ENCODE results near the gene ITPKB.

ITPKB gene

DNA sequence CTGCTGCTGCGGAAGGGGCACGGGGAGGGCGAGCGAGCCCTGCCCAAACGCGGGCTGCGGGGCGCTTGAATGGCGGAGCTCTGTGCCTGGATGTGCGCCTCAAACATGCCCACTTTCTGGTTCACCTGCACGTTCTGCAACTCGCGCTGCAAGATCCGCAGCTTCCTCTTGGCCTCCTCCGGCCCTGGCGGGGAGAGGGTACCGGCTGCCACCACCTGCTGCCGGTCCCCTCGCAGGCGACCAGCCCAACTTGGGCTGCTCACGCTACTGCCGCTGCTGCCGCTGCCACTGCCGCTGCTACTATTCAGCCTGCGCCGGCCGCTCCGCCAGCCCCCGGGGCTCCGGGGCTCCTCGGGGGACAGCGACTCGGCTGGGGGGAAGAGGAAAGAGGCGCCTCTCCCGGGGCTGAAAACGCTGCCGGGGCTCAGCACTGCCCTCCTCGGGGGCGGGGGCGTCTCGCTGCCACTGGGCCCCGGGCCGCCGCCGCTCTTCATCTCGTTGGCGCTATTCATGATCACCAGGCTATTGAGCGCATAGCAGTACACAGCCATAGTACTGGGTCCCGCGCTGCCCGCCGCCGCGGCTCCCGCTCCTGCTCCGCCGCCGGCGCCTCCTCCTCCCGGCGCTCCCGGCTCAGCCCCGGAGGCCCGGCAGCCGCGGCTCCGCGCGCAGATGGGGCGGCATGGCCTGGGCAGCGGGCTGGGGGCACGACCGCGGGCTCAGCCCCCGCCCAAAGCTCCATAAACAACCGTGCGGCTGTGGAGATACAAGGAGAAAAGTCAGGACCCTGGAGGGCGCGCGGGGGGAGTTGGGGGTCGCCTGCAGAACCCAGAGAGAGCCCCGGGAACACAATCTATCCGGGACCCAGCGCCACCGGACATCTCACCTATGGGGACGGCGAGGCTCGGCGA lies 1.9 kb downstream of the ITPKB start:
- Mint-ChIP-seq H3K27ac (no peak overlapping the region), H3K4me1 (peaks cover 18% of the 10 kb centered on the region), H3K27me3 (ENCODE audit: low read depth) (peaks cover 18% of the 10 kb centered on the region), H3K9me3 (no peaks in the 10 kb centered on the region), H3K4me3 (peak overlapping the region; percentile 87 to 96 (median 95)), H3K36me3 (ENCODE audit: low read depth) (peaks cover 13% of the 10 kb centered on the region)
- TF ChIP-seq, protein P1, sequence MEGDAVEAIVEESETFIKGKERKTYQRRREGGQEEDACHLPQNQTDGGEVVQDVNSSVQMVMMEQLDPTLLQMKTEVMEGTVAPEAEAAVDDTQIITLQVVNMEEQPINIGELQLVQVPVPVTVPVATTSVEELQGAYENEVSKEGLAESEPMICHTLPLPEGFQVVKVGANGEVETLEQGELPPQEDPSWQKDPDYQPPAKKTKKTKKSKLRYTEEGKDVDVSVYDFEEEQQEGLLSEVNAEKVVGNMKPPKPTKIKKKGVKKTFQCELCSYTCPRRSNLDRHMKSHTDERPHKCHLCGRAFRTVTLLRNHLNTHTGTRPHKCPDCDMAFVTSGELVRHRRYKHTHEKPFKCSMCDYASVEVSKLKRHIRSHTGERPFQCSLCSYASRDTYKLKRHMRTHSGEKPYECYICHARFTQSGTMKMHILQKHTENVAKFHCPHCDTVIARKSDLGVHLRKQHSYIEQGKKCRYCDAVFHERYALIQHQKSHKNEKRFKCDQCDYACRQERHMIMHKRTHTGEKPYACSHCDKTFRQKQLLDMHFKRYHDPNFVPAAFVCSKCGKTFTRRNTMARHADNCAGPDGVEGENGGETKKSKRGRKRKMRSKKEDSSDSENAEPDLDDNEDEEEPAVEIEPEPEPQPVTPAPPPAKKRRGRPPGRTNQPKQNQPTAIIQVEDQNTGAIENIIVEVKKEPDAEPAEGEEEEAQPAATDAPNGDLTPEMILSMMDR (IDR thresholded peaks at IDR 0.05; ENCODE audit: unreplicated experiment in 3 of 3), result no peak

DNA sequence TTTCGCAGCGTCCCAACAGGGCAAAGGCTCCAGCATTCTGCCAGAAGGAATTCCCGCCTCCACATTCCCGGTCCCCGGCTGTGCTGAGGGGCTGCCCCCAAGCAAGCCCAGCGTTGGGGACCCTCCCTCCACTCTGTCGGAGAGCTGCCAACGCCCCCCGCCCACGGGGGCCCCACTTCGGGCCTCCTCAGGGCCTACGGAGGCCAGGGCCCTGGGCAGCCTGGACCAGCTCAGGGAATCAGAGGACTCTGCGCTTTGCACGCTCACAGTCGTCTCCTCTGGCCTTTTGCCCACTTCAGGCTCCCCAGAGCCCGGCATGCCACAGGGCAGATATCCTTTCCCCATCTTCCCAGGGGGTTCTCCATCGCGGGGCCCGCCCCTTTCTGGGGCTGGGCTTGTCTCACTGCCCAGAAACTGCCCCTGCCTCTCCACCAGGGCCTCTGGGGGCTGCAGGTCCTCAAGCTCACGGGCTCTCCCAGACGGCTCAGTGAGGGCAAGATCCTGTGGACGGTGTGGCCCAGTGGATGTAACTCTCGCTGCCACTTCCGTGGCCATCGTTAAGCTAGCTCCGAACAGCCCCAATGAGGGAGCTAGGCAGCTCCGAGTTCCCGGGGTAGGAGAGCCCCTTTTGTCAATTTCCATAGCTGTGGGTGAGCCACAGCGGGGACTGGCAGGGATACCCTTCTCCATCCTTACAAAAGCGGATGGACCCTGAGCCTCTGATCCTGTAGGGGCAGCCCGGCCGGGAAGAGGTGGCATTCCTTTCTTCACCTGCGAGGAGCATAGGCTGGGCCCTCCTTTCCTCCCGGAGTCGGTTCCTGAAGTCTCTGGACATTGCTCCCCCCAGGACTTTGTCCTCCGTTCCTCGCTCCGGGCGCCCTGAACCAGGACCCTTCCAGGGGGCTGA lies 2.8 kb downstream of the ITPKB start:
- Mint-ChIP-seq H3K27ac (no peak overlapping the region), H3K36me3 (ENCODE audit: low read depth) (peaks cover 17% of the 10 kb centered on the region), H3K9me3 (no peaks in the 10 kb centered on the region), H3K4me3 (peak overlapping the region; percentile 51 to 61 (median 54)), H3K4me1 (peaks cover 22% of the 10 kb centered on the region), H3K27me3 (ENCODE audit: low read depth) (peaks cover 15% of the 10 kb centered on the region)
- TF ChIP-seq, protein P1 (IDR thresholded peaks at IDR 0.05; ENCODE audit: unreplicated experiment in 3 of 3), result no peak

DNA sequence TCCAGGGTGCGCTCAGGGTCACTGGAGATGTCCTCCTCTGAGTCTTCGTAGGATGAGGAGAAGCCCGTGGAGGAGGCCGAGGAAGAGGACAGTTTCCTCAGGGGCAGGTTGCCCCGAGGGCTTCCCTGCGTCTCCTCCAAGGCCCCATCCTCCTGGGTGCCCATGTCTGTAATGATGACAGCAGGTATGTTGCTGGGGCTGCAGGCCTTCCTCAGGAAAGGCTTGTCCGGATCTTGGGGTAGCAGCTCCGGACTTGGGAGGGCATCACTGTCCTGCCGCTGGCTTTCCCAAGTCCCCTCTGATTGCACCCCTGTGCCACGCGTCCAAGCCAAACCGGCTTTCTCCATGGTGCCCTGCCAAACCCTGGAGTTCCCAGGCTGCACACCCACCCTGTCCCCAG lies 3.5 kb downstream of the ITPKB start:
- Mint-ChIP-seq H3K27ac (no peak overlapping the region), H3K4me3 (peak overlapping the region; percentile 43 to 54 (median 50)), H3K4me1 (peaks cover 24% of the 10 kb centered on the region), H3K36me3 (ENCODE audit: low read depth) (peaks cover 23% of the 10 kb centered on the region), H3K27me3 (ENCODE audit: low read depth) (peaks cover 15% of the 10 kb centered on the region), H3K9me3 (no peaks in the 10 kb centered on the region)
- TF ChIP-seq, protein P1 (IDR thresholded peaks at IDR 0.05; ENCODE audit: unreplicated experiment in 3 of 3), result no peak

DNA sequence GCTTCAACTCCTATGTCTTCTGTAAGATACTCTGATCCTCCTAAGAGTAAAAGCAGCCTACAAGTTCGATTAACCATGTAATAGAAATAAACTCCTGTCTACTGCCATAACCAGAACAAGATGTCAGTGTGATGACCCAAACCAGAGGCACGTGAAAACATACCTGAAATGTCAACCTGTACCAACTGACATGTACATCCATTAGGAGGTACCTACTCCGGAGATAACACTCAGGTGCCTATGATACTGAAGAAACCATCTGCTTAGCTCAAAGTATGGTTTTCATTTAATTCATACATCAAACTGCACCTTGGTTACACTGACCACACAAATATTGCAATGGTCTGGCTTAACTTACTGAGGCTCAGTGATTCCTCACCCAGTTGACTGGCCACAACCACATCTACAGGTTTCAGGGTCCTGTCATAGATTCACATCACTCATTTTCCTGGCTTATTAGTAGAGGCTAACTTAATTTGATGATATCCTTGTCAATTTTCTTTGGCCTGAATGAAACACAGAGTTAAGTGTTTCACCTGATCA lies 4.4 kb downstream of the ITPKB start:
- H3K36me3 Mint-ChIP-seq (ENCODE audit: low read depth), result peaks cover 28% of the 10 kb centered on the region

DNA sequence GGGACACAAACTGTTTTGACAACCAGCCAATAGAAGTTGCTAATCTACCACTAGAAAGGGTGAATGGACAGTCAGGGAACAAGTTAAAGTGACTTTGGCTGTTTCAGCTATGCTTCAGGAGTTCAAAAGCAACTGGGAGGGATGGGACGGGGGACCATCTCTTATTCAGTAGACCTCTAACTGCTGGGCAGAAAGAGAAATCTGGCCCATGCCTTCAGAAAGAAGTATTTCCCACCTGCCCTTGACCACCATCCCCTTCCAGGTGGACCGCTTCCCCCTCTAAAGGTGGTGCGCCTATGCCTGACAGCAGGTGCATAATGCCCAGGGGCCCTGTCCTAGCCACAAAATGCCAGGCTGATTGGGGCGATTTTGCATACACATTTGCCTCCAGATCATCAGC lies 5.2 kb downstream of the ITPKB start:
- H3K36me3 Mint-ChIP-seq (ENCODE audit: low read depth), result peaks cover 30% of the 10 kb centered on the region
- TF ChIP-seq, protein P1 (IDR thresholded peaks at IDR 0.05; ENCODE audit: unreplicated experiment in 3 of 3), result no peak
- H3K4me1 Mint-ChIP-seq, result peaks cover 20% of the 10 kb centered on the region
- peak overlapping the region in 2 of 3 experiments; percentile 1 to 7 for H3K4me3 Mint-ChIP-seq
- H3K9me3 Mint-ChIP-seq, result no peaks in the 10 kb centered on the region
- H3K27me3 Mint-ChIP-seq (ENCODE audit: low read depth), result peaks cover 11% of the 10 kb centered on the region
- peak overlapping the region in 1 of 3 experiments; percentile 71 for H3K27ac Mint-ChIP-seq

More for the DNA sequence above, 4.4 kb downstream of the ITPKB start:
- TF ChIP-seq, protein P1 (IDR thresholded peaks at IDR 0.05; ENCODE audit: unreplicated experiment in 3 of 3), result no peak
- Mint-ChIP-seq H3K27ac (no peak overlapping the region), H3K27me3 (ENCODE audit: low read depth) (peaks cover 15% of the 10 kb centered on the region), H3K4me1 (peaks cover 24% of the 10 kb centered on the region), H3K4me3 (peak overlapping the region in 2 of 3 experiments; percentile 31 to 50), H3K9me3 (no peaks in the 10 kb centered on the region)
